ENCODE results near the gene TMEM11.
"Not testable (repeated sequence)": the region's sequence is repeated elsewhere in the genome, so short reads cannot be mapped to it uniquely, and the experiment has no call there.

Gene TMEM11

GRCh38 chr17:21242026-21242697 is 28.2 kb upstream of the TMEM11 start:
- no peak for DNase-seq

GRCh38 chr17:21241564-21241963 is 27.6 kb upstream of the TMEM11 start:
- no peak for DNase-seq

DNA sequence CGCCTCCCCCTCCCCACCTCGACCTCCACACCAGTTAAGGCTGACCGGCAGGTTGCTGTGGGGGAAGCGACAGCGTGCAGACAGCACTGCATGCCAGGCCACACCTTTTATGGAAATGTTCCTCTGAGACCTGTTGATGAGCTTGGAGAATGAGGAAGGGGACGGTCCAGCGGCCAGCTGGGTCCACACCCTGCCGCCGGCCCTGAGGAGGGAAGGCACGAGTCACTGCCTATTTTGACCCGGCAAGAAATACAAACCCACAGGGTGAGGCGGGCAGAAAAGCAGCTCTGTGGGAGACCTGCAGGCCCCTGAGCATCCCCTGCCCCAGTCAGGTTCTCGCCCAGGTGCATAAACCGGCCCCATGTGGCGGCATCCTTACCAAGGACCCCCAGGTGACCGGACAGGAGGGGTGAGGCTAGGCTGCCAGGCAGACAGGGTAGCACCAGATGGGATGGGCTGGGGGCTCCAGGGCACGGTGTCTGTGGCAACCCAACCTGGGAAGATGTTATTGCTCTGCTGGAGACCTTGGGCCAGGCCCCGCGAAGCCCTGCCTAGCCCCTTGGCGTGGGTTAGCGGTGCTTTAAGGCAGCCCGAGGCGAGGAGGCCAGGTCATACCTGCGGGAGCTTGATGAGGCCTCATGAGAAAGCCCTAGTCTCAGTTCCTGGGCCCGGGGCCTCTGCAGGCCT is 26.6 kb upstream of the TMEM11 start:
- DNase-seq: no peak

DNA sequence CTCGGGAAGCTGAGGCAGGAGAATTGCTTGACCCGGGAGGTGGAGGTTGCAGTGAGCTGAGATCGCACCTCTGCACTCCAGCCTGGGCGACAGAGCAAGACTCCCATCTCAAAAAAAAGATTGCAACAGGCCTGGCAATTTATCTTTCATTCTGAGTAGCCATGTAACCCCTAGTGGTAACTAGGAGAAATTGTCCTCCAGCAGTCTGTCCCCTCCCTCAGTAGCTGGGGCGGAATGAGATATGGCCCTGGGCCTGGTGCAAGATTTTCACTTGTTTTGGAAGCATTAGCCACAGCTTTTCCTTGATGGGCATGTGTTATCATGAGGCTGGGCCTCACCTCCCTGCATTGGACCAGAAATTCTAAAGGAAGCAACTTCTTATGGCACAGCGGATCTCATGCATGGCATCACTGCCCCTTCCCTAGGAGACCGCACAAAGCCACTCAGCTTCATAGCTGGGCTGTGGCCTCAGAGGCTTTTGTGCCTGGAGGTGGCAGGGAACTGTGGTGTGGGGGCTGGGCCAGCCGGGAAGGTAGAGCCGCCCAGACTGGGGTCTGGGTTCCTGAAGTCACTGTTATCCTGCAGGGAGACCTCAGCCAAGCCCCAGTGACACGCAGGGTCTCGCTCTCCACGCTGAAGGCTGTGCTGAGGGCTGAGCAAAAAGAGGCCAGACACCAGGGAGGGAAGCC is 25.9 kb upstream of the TMEM11 start:
- peak; percentile 36 to 45 for DNase-seq

DNA sequence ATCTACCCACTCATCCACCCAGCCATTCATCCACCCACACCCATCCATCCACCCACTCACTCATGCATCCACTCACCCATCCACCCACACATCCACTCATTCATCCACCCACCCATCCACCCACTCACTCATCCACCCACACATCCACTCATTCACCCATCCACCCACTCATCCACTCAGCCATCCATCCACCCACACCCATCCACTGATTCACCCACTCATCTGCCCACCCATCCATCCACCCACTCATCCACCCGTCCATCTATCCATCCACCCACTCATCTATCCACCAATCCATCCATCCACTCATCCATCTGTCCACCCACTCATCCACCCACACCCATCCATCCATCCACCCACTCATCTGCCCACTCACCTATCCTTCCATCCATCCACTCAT is 22.0 kb upstream of the TMEM11 start:
- DNase-seq: no peak

- DNase-seq: no peak
Measured at GRCh38 chr17:21233581-21234347, 19.8 kb upstream of the TMEM11 start.

DNA sequence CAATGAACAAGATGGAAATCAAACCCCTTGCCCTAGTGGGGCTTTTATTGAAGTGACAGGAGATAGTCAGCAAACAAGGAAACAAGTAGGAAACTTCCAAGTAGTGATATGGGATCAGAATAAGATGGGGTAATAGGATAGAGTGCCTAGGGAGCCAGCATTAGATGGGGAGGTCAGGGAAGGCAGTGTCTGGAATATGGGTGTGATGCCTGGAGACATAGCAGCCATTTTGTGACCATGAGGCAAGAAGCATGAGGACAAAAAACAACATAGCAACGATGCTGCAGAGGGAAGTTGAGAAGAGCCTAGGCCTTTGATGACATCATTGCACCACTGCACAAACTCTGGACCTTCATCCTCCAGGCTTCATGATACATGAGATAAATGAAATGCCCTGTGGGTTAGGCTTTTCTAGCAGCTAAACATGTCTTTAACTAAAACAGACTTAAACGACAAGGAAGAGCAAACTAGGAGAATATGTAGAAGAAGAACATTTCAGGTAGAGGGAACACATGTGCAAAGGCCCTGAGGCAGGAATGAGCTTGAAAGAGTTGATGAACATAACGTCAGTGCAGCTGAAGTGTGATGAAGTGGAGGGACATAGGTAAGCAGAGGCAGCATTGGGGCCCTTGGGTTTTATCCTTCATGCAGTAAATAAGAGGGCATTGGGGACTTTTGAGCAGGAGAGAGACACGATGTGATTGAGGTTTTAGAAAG is 18.2 kb upstream of the TMEM11 start:
- no peak for DNase-seq

DNA sequence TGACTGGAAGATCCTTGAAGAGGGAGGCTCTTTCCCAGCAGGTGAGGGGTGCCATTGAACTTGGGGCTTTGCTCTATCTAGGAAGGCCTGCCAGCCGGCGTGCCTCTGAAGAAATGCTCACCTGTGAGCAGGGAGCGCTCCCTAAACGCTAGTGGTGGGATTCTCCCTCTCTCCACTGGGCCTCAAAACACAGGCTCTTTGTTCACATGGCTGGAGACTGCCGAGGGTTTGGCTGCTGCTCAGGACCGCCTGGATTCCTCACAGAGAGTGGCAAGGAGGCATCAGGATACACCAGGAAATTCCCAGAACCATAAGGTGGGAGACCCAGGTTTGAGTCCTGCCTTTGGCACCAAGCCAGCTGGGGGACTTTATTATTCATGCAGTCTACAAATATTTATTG is 17.6 kb upstream of the TMEM11 start:
- no peak for DNase-seq

DNA sequence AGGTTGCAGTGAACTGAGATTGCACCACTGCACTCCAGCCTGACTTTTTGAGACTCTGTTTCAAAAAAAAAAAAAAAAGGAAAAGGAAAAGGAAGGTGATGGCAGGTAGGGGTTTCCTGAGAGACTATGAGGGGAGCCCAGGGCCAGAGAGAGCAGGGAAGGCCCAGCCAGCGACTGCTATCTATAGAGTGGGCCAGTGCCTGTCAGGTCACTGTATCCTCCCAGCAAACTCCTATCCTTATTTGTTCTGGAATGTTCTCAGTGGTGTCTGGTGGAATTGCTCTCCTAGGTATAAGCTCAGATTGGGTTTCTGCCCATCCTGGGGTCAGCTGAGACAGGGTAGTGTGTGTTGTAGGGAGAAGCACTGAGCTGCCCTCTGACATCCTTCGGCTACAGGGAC is 14.9 kb upstream of the TMEM11 start:
- no peak for DNase-seq

GRCh38 chr17:21228111-21228510 is 14.2 kb upstream of the TMEM11 start:
- DNase-seq: no peak

DNA sequence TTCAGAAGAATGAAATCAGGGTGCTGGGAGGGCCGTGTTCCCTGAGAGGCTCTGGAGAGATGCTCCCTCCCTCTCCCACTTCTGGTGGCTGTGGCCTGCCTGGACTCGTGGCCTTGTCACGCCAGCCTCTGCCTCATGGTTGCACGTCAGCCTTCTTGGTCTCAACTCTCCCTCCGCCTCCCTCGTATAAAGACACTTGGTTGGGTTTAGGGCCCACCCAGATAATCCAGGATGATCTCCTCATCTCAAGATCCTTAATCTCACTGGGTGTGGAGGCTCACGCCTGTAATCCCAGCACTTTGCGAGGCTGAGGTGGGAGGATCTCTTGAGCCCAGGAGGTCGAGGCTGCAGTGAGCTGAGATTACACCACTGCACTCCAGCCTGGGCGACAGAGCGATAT is 13.3 kb upstream of the TMEM11 start:
- not testable (repeated sequence) for DNase-seq

GRCh38 chr17:21223086-21223485 is 9.1 kb upstream of the TMEM11 start:
- DNase-seq: no peak

DNA sequence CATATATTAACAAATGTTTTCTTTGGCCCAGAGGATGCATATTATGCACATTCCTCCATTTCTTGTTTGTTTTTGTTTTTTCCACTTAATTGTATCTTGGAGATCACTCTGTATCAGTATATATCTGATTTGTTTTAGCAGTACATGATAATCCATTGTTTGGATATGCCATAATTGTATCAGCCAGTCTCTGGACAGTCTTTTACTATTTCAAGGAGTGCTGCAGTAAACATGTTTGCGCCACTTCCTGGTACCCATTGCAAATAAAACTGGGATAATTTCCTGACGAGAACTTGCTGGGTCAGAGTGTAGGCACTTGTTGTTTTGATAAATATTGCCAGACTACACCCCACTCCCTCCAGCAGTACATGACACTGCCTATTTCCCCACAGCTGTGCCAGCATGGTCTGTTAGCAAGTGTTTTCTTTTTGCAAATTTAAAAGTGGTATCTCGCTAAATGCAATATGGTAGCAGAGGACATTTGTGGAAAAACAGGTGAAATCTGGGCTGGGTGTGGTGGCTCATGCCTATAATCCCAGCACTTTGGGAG is 4.9 kb upstream of the TMEM11 start:
- peak in 1 of 2 donors; percentile 9 for DNase-seq

DNA sequence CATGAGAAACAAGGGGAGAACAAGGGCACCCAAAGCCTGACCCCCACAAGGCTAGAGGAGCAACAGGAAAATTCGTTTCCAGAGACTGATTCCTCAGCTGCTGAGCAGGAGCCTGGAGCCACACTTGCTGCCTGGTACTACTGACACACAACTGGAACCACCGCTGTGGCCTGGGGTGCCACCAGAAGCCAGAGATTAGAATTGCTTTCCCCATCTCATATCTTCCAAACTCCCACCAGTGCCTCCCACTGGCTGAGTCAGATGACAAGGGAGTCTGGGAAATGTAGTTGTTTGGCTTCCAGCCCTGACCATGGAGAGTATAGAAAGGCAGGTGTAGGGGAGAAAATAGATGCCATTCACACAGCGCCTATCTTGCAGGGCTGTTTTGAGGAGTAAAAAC is 4.1 kb upstream of the TMEM11 start:
- DNase-seq: peak; percentile 16 to 31

- DNase-seq: no peak
Measured at GRCh38 chr17:21217346-21217745, 3.4 kb upstream of the TMEM11 start.

GRCh38 chr17:21215935-21216334 is 2.0 kb upstream of the TMEM11 start:
- DNase-seq: peak in 1 of 2 donors; percentile 12

GRCh38 chr17:21214777-21215541 is 998 bp upstream of the TMEM11 start:
- DNase-seq: no peak

GRCh38 chr17:21213638-21214014 is 335 bp downstream of the TMEM11 start:
- DNase-seq: peak; percentile 49 to 59

- no peak for DNase-seq
Measured at GRCh38 chr17:21212826-21213637, 929 bp downstream of the TMEM11 start.

- DNase-seq: no peak
Measured at GRCh38 chr17:21211825-21212479, 2.0 kb downstream of the TMEM11 start.
